Measurements from ENCODE around the gene EML1.

EML1 gene

DNA sequence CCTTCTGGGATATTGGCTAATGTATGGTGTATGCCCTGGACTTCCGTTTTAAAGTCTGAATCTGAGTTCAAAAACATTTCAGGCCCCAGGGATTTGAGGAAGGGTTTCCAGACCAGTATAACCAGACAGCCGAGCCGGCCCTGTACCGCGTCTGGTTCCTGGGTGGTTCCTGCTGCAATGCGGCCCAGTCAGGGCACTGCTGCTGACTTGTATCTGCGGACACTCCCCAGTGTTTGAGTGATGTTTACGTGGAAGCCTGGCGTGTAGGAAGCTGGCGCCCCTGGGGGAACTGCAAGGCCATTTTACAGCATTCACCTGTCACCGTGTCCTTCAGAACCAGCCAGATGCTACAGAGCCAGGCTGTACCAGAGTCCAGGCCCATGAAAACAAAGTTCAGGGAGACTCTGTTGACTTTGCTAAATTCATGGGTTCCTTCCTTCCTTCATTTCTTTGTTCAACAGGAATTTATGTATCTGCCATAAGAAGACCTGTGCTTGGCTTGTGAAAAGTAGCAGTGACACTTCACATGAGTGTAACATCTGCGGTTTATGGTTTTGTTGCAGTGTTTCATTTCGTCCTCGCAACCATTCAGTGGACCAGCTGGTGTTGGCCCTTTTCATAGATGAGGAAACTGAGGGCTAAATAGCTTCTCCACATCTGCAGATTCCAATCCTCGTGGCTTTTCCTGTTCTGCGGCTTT is 16.8 kb downstream of the EML1 start:
- no peaks in the 10 kb centered on the region for H3K27me3 ChIP-seq
- TF ChIP-seq CTCF (IDR thresholded peaks at IDR 0.05), result no peak
- intact Hi-C loops (cut with DNase I; ENCODE audit: low total_unique reads), result loop anchor here (5.0 kb wide), 1 partner anchor 67 kb away; no protein-coding TSS in a partner anchor
- peak overlapping the region; percentile 46 to 65 for H3K27ac ChIP-seq
- H3K4me3 ChIP-seq, result no peak overlapping the region
- DNase-seq, result peak; percentile 65 to 71
- H3K4me1 ChIP-seq, result peaks cover 0 to 14% (median 4%) of the 10 kb centered on the region in 4 donors
- H3K9me3 ChIP-seq, result no peaks in the 10 kb centered on the region
- no peaks in the 10 kb centered on the region for H3K36me3 ChIP-seq

DNA sequence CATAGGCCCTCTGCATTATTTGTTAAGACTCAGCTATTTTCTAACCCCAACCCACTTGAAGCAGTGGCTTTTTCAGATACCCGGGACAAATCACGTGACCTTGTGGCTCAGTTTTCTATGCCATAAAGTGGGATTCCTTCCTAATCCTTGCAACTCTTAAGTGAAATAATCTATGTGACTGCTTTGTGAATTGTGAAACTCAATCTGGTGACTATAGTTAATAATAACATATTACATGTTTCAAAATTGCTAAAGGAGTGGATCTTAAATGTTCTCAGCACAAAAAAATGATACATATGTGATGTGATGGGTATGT is 17.3 kb downstream of the EML1 start:
- no peak for TF ChIP-seq CTCF (IDR thresholded peaks at IDR 0.05)
- intact Hi-C loops (cut with DNase I; ENCODE audit: low total_unique reads), result no loop called here
- no peaks in the 10 kb centered on the region for H3K36me3 ChIP-seq
- no peak overlapping the region for H3K4me3 ChIP-seq
- DNase-seq, result no peak
- no peaks in the 10 kb centered on the region for H3K27me3 ChIP-seq
- H3K27ac ChIP-seq, result peak overlapping the region; percentile 46 to 65
- H3K9me3 ChIP-seq, result no peaks in the 10 kb centered on the region
- peaks cover 0 to 14% (median 4%) of the 10 kb centered on the region in 4 donors for H3K4me1 ChIP-seq

GRCh38 chr14:99812096-99812750 is 19.0 kb downstream of the EML1 start:
- no peaks in the 10 kb centered on the region for H3K36me3 ChIP-seq
- no peak for TF ChIP-seq CTCF (IDR thresholded peaks at IDR 0.05)
- no peak overlapping the region for H3K27ac ChIP-seq
- H3K27me3 ChIP-seq, result no peaks in the 10 kb centered on the region
- intact Hi-C loops (cut with DNase I; ENCODE audit: low total_unique reads), result no loop called here
- H3K4me1 ChIP-seq, result peaks cover 0 to 14% (median 4%) of the 10 kb centered on the region in 4 donors
- no peaks in the 10 kb centered on the region for H3K9me3 ChIP-seq
- DNase-seq, result no peak
- no peak overlapping the region for H3K4me3 ChIP-seq

- H3K36me3 ChIP-seq, result no peaks in the 10 kb centered on the region
- no peak overlapping the region for H3K4me3 ChIP-seq
- H3K27ac ChIP-seq, result no peak overlapping the region
- DNase-seq, result no peak
- intact Hi-C loops (cut with DNase I; ENCODE audit: low total_unique reads), result no loop called here
- peaks cover 0 to 14% (median 2%) of the 10 kb centered on the region in 4 donors for H3K4me1 ChIP-seq
- no peak for TF ChIP-seq CTCF (IDR thresholded peaks at IDR 0.05)
- no peaks in the 10 kb centered on the region for H3K27me3 ChIP-seq
- no peaks in the 10 kb centered on the region for H3K9me3 ChIP-seq
Observed at GRCh38 chr14:99812892-99813291, 19.7 kb downstream of the EML1 start.

GRCh38 chr14:99815696-99816095 is 22.5 kb downstream of the EML1 start:
- Histone ChIP-seq H3K4me1 (no peaks in the 10 kb centered on the region), H3K9me3 (no peaks in the 10 kb centered on the region), H3K36me3 (no peaks in the 10 kb centered on the region), H3K27ac (no peak overlapping the region), H3K27me3 (no peaks in the 10 kb centered on the region), H3K4me3 (no peak overlapping the region)
- intact Hi-C loops (cut with DNase I; ENCODE audit: low total_unique reads), result no loop called here
- DNase-seq, result no peak
- TF ChIP-seq CTCF (IDR thresholded peaks at IDR 0.05), result no peak

Data from tibial artery (tissue), 4 donors.